GM21390 (cell line): Measurements from ENCODE around the gene BOLA1.
"Not testable (repeated sequence)": the region's sequence is repeated elsewhere in the genome, so short reads cannot be mapped to it uniquely, and the experiment has no call there.

ENCODE experiments used
- ATAC-seq: cut with Tn5 transposase; IDR thresholded peaks from one replicate; pipeline ENCODE4 v1.9.1; 2021; ENCODE audit not compliant: unreplicated experiment

BOLA1 gene, protein sequence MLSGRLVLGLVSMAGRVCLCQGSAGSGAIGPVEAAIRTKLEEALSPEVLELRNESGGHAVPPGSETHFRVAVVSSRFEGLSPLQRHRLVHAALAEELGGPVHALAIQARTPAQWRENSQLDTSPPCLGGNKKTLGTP

DNA sequence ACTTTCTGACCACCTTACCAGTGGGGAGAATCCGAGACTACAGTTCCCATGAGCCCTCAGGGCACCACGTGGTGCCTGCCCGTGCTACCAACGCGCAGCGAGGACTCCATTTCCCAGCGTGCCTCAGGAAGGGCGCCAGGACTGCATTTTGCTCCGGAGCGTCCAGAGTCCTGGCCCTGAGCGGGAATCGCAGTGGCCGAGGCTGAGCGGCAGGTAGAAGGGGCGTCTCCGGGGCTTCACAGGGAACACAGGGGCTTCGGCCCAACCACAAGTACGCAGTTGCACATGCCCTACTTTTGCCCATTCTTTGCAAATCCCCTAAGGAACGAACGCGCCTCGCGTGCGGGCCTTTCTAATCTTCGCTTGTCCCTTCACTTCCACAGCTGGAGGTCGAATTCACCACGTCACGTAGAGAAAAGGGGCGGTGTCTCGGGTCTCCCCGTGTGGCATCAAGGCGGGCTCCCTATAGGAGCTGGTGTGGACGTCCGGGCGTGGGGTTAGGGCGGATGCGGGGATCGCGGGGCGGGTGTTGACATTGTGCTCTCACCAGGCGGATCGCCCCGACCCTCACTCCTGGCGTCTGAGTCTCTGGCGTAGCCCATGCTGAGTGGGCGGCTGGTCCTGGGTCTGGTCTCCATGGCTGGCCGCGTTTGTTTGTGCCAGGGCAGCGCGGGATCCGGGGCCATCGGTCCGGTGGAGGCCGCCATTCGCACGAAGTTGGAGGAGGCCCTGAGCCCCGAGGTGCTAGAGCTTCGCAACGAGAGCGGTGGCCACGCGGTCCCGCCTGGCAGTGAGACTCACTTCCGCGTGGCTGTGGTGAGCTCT is at the start of gene BOLA1:
Gene BOLA1, plus strand, starts transcription at position 109 of the 825 bp plus-strand sequence. Its CDS starts 492 bp downstream, at position 601.
- ATAC-seq = peak; percentile 95

DNA sequence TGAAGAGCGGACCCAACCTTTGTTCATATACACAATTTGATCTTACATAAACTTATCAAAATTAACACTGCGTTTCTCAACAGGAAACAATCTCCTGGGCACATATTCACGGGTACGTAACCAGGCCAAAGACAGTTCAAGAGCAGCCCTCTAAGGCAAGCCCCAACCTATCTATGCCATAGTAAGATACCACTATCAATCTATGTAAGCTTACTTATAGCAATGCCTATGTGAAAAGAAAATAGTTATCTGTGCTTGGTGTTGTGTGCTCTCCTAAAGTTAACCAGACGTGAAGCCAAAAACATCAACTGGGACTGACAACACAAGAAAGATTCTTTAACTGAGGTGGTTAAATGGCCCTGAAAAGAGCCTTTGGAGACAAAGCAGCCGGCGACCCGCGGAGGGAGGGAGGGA is 49.4 kb upstream of the BOLA1 start:
- ATAC-seq = no peak

DNA sequence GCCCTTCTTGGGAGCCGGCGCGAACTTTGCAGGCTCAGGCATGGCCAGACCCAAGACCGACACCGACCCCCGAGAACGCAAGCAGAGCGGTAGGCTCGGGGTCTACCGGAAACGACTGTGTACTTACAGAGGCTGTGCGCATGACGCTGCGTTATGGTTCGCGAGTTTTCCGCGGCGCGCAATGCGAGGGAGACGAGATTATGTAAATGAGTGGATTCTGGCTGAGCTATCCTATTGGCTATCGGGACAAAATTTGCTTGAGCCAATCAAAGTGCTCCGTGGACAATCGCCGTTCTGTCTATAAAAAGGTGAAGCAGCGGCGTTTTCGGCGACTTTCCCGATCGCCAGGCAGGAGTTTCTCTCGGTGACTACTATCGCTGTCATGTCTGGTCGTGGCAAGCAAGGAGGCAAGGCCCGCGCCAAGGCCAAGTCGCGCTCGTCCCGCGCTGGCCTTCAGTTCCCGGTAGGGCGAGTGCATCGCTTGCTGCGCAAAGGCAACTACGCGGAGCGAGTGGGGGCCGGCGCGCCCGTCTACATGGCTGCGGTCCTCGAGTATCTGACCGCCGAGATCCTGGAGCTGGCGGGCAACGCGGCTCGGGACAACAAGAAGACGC is 48.5 kb upstream of the BOLA1 start:
- ATAC-seq = peak; percentile 50

DNA sequence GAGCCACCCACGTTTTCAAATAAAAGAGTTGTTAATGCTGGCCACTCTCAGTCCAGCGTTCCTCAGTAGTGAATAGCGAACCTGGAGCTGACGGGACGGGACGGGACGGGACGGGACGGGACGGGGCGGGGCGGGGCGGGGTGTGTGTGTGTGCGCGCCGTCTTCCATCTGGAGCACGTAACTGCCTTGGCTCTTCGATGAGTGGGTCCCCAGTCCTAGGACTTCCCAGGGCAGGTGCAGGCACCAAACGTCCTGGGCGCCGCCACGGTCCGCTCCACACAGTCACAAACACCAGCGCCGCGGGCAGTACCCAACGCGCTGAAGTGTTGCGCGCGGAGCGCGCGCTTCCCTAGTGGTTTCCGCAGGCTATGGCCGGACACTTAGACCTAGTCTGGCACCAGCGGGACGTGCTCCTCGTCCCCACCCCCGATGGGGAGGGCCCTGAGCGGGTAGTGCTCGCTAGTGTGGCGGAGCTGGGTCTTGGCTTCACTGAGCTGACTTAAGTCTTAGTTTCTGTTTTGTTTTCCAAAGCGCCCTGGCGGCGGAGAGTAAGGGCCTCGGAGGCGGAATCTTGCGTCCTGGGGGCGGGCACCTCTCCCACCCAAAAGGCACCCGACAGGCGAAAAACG is 47.7 kb upstream of the BOLA1 start:
- ATAC-seq = peak; percentile 40

DNA sequence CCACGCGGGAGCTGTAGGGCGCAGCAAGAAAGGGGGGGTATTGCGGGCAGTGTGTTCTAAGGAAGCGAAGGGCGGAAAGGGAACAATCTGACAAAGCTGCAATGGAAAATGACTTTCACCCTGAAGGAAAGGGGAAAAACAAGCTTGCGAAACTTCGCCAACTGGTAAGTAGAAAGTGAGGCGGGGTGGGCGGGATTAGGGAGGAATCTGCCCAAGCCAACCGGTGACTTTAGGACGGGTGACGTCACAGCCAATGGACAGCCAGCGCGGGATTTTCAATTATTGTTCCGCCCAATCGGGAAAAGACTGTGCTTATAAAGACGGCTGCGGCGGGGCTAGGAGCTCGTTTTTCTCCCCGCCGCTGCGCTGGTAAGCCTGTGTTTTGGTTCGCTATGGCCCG is 47.1 kb upstream of the BOLA1 start:
- peak; percentile 24 for ATAC-seq

DNA sequence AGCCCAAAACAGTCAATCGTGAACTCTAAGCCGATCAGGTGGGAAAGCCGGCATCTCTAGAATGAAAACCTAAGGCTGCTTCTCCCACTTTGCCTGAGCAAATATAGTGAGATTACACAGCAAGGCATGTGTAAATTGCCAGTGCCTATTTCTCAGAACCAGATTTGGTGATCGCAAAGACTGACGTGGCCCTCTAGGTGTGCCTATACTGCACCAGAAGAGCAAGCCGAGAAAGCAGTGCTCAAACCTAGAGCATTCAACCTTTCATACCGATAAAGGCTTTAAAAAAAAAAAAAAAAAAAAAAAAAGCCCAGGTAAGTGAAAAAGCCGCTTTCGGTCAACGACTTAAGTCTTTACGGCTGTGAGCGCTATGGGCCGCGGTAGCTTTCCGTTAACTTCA is 39.1 kb upstream of the BOLA1 start:
- ATAC-seq = not testable (repeated sequence)

DNA sequence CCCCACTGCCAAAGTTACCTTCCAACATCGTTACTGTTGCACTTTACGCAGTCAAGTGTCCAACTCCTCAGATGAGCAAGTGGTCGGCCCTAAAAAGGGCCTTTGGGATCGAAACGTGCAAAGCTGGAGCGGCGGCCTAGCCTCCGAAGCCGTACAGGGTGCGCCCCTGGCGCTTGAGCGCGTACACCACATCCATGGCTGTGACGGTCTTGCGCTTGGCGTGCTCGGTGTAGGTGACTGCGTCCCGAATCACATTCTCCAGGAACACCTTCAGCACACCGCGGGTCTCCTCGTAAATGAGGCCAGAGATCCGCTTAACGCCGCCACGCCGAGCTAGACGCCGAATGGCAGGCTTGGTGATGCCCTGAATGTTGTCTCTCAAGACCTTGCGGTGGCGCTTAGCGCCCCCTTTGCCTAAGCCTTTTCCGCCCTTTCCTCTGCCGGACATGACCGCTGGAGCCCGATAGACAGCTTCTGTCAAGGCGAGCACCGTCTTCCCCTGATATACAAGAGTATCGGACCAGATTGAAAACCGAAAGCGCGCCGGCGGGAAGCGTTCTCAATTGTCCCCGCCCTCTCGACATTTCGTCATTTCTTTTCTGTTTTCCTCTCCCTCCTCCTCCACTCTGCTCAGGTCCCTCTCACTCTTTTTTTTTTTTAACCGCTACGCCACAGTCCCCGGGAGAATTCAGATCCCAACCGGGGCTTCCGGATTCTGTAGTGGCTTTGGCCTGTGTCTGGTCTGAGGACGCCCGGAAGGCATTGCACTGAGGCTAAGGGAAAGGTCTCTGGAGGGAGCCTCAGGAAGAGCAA is 38.5 kb upstream of the BOLA1 start:
- ATAC-seq = peak; percentile 69

DNA sequence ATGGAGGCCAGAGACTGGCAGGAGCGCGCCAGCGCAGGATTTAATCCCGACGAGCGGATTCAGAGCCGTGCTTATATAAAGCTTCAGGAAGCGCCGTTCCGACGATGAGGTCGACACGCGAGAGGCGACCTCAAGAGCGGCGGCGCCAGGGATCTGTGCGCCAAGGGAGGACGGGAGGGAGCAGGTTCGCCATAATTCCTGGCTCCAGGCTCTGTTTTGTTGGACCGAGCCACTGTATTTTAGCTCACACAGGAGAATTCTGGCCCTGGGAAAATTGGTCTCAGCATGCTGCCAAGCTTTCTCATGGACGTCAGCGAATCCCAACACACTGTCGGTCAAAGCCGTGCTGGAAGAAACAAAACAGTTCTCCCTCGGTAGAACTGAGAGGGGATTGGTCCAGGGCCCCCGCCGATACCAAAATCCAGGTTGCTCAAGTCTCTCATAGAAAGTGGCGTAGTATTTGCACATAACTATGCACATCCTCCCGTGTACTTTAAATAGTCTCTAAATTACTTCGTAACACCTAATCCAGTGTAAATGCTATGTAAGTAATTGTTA is 37.8 kb upstream of the BOLA1 start:
- not testable (repeated sequence) for ATAC-seq

DNA sequence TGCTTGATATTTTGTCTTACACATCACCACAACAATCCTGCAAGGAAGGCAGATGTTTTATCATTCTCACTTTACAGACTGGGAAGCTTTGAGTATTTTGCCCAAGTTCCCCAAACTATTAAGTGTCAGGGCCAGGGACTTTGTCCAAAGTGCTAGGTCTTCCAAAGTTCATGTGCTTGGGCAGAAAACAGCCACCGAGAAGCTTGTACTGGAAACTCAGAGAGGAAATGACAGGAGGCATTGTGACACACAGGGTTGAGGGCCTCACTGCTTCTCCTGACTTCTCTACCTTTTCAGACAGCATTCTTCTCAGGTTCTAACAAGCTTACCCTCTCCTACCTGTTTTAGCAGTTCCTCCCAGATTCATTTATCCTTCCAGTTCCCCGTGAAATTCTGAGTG is 32.5 kb upstream of the BOLA1 start:
- not testable (repeated sequence) for ATAC-seq

DNA sequence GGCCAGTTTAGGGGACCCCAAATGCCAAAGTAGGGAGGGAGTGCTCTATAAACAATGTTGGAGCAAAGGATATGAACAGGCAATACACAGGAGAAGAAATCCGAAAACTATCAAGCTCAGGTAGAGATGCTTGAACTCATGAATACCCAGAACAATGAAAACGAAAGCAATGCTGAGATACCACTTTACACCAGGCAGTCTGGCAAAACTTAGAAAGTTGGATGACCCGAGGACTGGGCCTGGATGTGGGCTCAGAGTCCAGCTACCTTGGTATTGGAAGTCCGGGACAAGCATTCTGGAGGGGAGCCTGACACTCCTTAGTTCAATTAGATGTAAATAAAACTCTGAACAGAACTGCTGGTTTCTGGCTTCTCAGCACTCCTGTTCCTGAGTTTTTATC is 26.3 kb upstream of the BOLA1 start:
- ATAC-seq = not testable (repeated sequence)

DNA sequence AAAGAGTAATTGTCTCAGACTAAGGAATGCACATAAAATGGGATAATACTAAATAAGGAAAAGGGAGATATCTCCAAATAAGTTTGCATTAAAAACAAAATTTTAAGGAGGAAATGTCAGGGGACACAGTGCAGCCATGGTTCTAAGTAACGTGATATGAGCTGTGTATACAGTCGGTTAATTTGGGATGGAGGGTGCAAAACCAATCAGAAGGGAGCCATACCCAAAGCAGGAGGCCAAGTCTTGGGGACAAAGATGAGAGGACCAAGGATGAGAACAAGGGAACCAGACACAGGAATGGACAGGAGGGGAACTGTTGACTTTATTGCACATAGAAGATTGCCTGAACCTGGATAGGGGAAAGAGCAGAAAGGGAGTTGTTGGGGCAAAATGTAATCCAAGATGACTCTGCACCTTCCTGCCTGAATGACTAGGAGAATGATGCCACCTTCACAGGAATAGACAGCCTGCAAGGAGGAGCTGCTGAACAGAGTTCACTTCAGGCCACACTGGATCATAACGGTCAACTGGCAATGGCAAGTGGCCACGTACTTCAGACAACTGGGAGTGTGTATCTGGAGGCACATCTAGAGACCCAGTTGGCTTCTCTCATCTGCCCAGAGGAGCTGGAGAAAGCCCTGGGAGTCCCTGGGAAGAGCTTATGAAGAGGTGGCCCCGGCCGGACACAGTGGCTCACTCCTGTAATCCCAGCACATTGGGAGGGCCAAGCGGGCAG is 22.0 kb upstream of the BOLA1 start:
- ATAC-seq = no peak

DNA sequence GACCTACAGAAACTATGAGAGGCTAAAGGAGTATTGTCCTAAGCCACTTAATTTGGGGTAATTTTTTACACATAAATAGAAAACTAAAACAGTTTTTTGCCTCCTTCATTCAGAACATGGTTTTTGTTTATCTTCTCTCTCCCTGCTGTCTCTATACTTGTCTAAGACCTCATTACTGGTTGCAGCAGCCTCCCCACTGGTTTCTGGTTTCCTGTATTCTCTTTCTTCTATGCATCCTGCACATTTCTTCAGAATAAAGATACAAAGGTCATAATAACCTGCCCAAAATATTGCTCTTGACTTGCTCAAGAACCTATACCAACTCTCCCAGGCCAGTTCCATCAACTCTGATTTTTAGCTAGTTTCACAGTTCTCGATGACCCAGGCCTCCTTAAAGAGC is 19.8 kb upstream of the BOLA1 start:
- ATAC-seq = no peak

DNA sequence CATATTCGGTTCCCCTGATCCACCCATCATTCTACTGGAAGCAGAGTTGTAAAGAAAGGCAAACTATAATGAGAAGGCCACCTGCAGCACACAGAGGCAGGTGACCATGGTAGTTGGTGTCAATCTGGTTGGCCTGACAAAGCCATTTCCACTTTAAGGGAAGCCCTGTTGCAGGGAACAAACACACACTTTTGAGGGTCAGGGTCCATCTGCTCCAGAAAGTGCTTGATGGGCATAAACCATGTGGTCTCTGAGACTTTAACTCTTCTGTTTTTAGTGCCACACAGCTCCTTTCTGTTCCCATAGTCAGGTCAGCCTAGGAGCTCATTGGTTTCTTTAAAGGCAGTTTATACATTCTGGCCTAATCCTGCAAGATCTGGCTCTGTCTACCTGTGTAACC is 17.5 kb upstream of the BOLA1 start:
- ATAC-seq = no peak

DNA sequence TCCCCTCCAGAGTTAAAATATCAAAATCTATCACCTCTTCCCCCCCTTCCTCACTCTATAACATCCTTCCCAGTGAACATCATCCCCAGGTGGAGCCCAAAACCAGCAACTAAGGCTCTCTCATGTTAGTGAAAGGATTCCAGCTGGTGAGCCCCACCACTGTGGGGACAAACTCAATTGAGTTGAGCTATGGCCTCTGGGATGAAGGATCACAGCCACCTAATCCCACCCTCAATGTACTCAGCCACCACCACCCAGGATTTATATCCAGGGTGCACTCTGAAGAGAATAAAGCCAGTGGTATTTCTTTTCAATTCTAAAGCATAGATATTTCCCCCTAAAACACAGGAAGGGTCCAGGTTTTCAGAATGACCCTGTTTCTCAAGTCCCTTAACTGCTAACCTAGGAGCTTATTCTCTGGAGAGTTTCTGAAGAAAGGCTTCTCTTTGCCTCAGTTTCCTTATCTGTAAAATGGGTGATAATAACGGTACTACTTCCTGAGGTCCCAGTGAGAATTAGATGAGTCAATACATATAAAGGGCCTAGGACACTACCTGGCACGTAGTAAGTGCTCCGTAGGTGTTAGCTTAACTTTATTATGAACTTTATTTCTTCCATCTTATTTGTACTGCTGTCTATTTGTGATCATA is 15.6 kb upstream of the BOLA1 start:
- no peak for ATAC-seq

DNA sequence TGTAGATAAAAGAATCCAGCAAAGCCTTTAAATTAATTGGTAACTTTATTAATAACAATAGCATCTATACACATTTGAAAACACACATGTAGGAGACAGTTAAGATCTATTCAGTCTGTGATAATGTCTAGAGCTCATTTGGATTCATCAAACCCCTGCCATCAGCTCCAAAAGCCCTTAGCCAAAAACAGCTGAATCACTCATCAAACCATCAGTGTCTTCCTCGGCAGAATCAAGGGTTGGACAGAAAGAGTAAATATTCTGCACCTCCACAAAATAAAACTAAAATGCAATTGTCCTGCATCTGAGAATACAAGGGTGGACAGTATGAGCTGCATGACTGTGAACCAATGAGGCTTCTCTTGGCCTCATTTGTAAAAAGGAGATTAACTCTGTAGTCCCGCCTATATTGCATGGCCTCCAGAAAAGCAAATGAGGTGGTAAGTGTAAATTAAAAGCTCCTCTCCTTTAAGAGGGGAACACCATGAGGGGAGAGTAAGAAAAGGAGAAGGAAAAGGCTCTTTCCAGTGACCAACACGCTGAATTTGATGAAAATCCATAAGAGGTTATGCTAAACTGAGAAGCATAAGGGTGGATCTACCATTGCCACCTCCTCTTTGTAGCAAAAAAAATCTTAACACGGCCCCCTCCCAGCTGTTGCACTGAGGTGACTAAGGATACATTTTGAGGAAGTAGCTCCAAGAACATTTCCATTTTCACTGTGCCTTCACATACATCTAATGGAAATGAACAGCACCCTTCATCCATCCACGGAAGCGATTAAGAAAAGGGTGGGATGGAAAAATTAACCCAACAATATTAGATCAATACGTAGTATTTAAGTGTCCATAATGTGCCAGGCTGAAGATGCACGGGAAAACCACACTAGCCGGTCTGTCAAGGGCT is 14.7 kb upstream of the BOLA1 start:
- ATAC-seq = no peak

DNA sequence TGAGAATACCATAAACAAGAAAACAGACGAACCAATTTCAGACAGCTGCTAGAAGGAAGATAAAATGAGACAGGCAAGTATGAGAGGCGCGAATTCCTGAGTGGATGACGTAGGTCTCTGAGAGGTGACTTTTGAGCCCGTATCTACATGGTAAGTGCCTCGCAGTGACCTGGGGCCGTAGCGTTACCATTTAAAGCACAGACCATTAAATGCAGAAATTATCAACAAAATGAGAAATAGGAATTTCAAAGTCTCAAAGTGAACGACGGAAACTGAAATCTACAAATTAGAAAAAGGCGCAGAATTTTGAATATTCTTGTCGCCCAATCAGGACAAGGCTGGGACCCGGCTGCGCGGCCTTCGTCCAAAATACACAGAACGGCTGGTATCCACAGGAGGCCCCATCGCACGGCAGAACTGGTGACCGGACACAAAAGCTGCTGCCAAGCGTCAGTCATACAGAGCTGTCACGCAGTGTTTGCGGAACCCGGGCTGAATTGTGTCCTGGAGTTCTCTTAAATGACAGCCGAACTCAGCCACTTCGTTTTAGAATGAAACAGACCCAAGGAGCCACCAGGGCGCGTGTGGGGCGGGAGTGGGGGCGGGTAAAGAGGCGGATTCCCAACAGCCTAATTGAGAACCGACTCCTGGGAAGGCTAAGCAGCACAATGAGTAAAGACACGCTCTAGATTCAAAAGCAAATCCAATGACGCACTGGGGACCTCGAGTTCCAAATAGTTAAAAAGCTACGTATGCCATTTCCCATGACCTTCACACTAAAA is 13.8 kb upstream of the BOLA1 start:
- ATAC-seq = no peak

DNA sequence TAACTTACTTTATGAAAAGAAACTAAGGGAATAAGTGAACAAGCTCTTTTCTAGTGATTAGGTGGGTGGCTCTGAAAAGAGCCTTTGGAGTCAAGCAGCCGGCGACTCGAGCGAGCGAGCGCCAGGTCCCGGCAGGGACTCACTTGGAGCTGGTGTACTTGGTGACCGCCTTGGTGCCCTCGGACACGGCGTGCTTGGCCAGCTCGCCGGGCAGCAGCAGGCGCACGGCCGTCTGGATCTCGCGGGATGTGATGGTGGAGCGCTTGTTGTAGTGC is 13.3 kb upstream of the BOLA1 start:
- not testable (repeated sequence) for ATAC-seq
